K562 (cell line): ENCODE results near the gene DYTN. TPM values are rescaled to one million over a fixed set of nuclear protein-coding genes. Genes with fewer than 3 reads are reported as not detected.

Experiments used
- ATAC-seq: fragments of 200-7000 bp; cut with Tn5 transposase; 3 replicates; pipeline ENCODE4 v1.9.1; 2020; ENCODE audit warnings: moderate library complexity
- BruUV-seq: library from RNA; stranded (reverse); fragments of 400-500 nt; replicated peaks from 2 replicates; lab custom pipeline; 2021; lab: Mats Ljungman, UMichigan
- CTCF ChIA-PET: fragments of 300-600 bp; formaldehyde crosslinking; extraction: SDS; loops from one replicate; lab custom pipeline; 2021; ENCODE audit warnings: low intra/inter-chr PET ratio; lab: Yijun Ruan, JAX
- POLR2A ChIA-PET: fragments of 300-600, 350-650 bp; sonication (Branson Sonifier 250); formaldehyde crosslinking; extraction: SDS; loops from one replicate; lab custom pipeline; 2021; ENCODE audit warnings: antibody characterized with exemption, inconsistent platforms; lab: Yijun Ruan, JAX
- DNase-seq, 4 experiments: peaks; one replicate each; pipeline versions ENCODE4 v3.0.0 to v3.0.0-alpha.2; 2011 to 2018; ENCODE audit warnings: low spot score in 3 of 4, mixed read lengths in 3 of 4; ENCODE audit errors: extremely low read depth in 1 of 4
- FAIRE-seq: peaks from 2 replicates; lab custom pipeline; 2011; peaks lifted over from hg19 to GRCh38; lab: Jason Lieb, UNC
- H2AFZ ChIP-seq: 2 replicates; pipeline ENCODE4 v1.6.0; 2011; ENCODE audit warnings: low read depth, low read length, control low read depth, inconsistent platforms
- H3K27ac ChIP-seq: fragments of 200-600 bp; 3 replicates; pipeline ENCODE4 v1.8.0; 2011; ENCODE audit warnings: low read depth, mild to moderate bottlenecking, control low read depth, inconsistent platforms, low read length, moderate library complexity, mixed read lengths; ENCODE audit errors: extremely low read depth
- H3K27me3 ChIP-seq, 2 experiments: fragments of 300-600 bp in 1 of 2; 2 replicates in 1 of 2; 3 replicates in 1 of 2; pipeline versions ENCODE4 v1.6.0 to v1.8.0; 2011; ENCODE audit warnings: inconsistent platforms in 2 of 2, low read length in 2 of 2, mild to moderate bottlenecking in 1 of 2, mixed read lengths in 1 of 2, moderate library complexity in 1 of 2; ENCODE audit not compliant: control insufficient read depth in 2 of 2, insufficient read depth in 2 of 2
- H3K36me3 ChIP-seq: fragments of 300-600 bp; 3 replicates; pipeline ENCODE4 v1.8.0; 2011; ENCODE audit warnings: mild to moderate bottlenecking, low read length, inconsistent platforms; ENCODE audit not compliant: control insufficient read depth, insufficient read depth
- H3K4me1 ChIP-seq, 2 experiments: fragments of 200-600 bp in 1 of 2; replicated peaks in 1 of 2; 2 replicates in 1 of 2; 3 replicates in 1 of 2; pipeline versions ENCODE4 v1.5.1 to v1.8.0; 2011; ENCODE audit warnings: inconsistent platforms in 2 of 2, low read length in 2 of 2, mild to moderate bottlenecking in 1 of 2, mixed read lengths in 1 of 2, moderate library complexity in 1 of 2; ENCODE audit not compliant: control insufficient read depth in 2 of 2, insufficient read depth in 2 of 2
- H3K4me2 ChIP-seq: 2 replicates; pipeline ENCODE4 v1.6.1; 2011; ENCODE audit warnings: low read length, control low read depth, inconsistent platforms, mixed read lengths; ENCODE audit not compliant: insufficient read depth
- H3K4me3 ChIP-seq: fragments of 200-600 bp; sonication (generic), shearing (Covaris generic); 2 replicates; pipeline ENCODE4 v1.5.1; 2016; ENCODE audit warnings: control low read depth, inconsistent platforms
- H3K79me2 ChIP-seq: fragments of 200-600 bp; 3 replicates; pipeline ENCODE4 v1.8.0; 2011; ENCODE audit warnings: low read length, inconsistent platforms; ENCODE audit not compliant: control insufficient read depth, insufficient read depth
- H3K9ac ChIP-seq, 2 experiments: 2 replicates each; pipeline versions ENCODE4 v1.6.0 to v1.6.1; 2011; ENCODE audit warnings: low read depth in 2 of 2, low read length in 2 of 2, control low read depth in 1 of 2, inconsistent platforms in 1 of 2, mild to moderate bottlenecking in 1 of 2, mixed read lengths in 1 of 2; ENCODE audit not compliant: insufficient read depth in 1 of 2
- H3K9me1 ChIP-seq: one replicate; pipeline ENCODE4 v1.6.0; 2011; ENCODE audit warnings: inconsistent platforms, mild to moderate bottlenecking, low read length, moderate library complexity; ENCODE audit not compliant: control insufficient read depth, insufficient read depth
- H3K9me3 ChIP-seq: replicated peaks from 2 replicates; pipeline ENCODE4 v1.5.1; 2011; ENCODE audit warnings: low read depth, low read length, inconsistent platforms; ENCODE audit not compliant: control insufficient read depth, insufficient read depth
- H4K20me1 ChIP-seq: replicated peaks from 2 replicates; pipeline ENCODE4 v1.6.1; 2011; ENCODE audit warnings: low read length, inconsistent platforms, mixed read lengths; ENCODE audit not compliant: control insufficient read depth, insufficient read depth
- BHLHE40 ChIP-seq: IDR thresholded peaks from 2 replicates; pipeline ENCODE4 v1.6.1; 2011; ENCODE audit warnings: low read length, improper control_type of control experiment
- BRD9 ChIP-seq: fragments of 450-650 bp; IDR thresholded peaks from 2 replicates; pipeline ENCODE4 v1.6.1; 2018; ENCODE audit warnings: low read depth; ENCODE audit not compliant: partially characterized antibody
- ETV6 ChIP-seq, 3 experiments: fragments of 150-350 bp in 1 of 3; sonication (generic) in 1 of 3; formaldehyde crosslinking in 1 of 3; IDR thresholded peaks; 2 replicates each; pipeline versions ENCODE4 v1.6.1 to v1.8.0; 2014 to 2022; ENCODE audit warnings: borderline replicate concordance in 2 of 3, low read depth in 2 of 3, antibody characterized with exemption in 1 of 3, low read length in 1 of 3, mild to moderate bottlenecking in 1 of 3, missing genetic modification reagents in 1 of 3
- KLF16 ChIP-seq: IDR thresholded peaks from 2 replicates; pipeline ENCODE4 v1.6.1; 2016; ENCODE audit warnings: antibody characterized with exemption
- LARP7 ChIP-seq: fragments of 450-650 bp; IDR thresholded peaks from 2 replicates; pipeline ENCODE4 v1.6.1; 2016
- MEF2A ChIP-seq: IDR thresholded peaks from 2 replicates; pipeline ENCODE4 v1.6.1; 2011; ENCODE audit warnings: low read depth, mild to moderate bottlenecking, low read length, moderate library complexity; ENCODE audit not compliant: control insufficient read depth
- RBFOX2 ChIP-seq: fragments of 200-400 bp; formaldehyde crosslinking; IDR thresholded peaks from 2 replicates; pipeline ENCODE4 v1.6.1; 2017; ENCODE audit warnings: low read depth, mild to moderate bottlenecking, low read length, moderate library complexity
- RBM15 ChIP-seq: fragments of 200-400 bp; formaldehyde crosslinking; IDR thresholded peaks from 2 replicates; pipeline ENCODE4 v1.6.1; 2018; ENCODE audit warnings: mild to moderate bottlenecking, low read length, moderate library complexity; ENCODE audit not compliant: insufficient read depth
- STAT5A ChIP-seq: IDR thresholded peaks from 2 replicates; pipeline ENCODE4 v1.6.1; 2012; ENCODE audit warnings: low read length, inconsistent platforms, borderline replicate concordance
- TRIM24 ChIP-seq, 2 experiments: fragments of 450-650 bp; IDR thresholded peaks; 2 replicates each; pipeline ENCODE4 v1.6.1; 2016
- ZNF140 ChIP-seq: fragments of 250-450 bp; sonication (Bioruptor Pico); IDR thresholded peaks from 2 replicates; pipeline ENCODE4 v1.8.0; 2021; ENCODE audit warnings: moderate library complexity, mild to moderate bottlenecking, inconsistent platforms
- ZNF175 ChIP-seq: fragments of 200-800 bp; sonication (Bioruptor generic); IDR thresholded peaks from 2 replicates; pipeline ENCODE4 v1.6.1; 2016; ENCODE audit warnings: low read depth, mild to moderate bottlenecking, missing genetic modification characterization, missing compliant biosample characterization
- ZNF24 ChIP-seq: fragments of 450-650 bp; IDR thresholded peaks from 2 replicates; pipeline ENCODE4 v1.6.1; 2016
- ZNF584 ChIP-seq: fragments of 200-800 bp; sonication (Bioruptor generic); IDR thresholded peaks from 2 replicates; pipeline ENCODE4 v1.6.1; 2016; ENCODE audit warnings: low read depth, mild to moderate bottlenecking, missing genetic modification characterization, missing compliant biosample characterization
- WGBS: fragments of 100-300 bp; shearing (Covaris generic); methylation state at CpG from one replicate; pipeline ENCODE4 v1.1.6; 2016; ENCODE audit warnings: low coverage, mixed read lengths; ENCODE audit not compliant: insufficient coverage; ENCODE audit errors: missing lambda C conversion rate; 5-methylcytosine and 5-hydroxymethylcytosine counted together
- in situ Hi-C: fragments of 300-500 bp; cut with MboI; formaldehyde crosslinking; loops from 4 replicates; pipeline ENCODE4 v1.15.0; 2018; ENCODE audit warnings: inconsistent platforms, mixed read lengths
- intact Hi-C: fragments of 100-400 bp; cut with micrococcal nuclease; formaldehyde crosslinking; loops from 2 replicates; pipeline ENCODE4 v1.14.2; 2022
- polyA plus RNA-seq, 8 experiments: library from polyadenylated mRNA; depleted of rRNA in 4 of 8; stranded (reverse) in 5 of 8; unstranded in 3 of 8; fragments of >200 nt; fragmentation: Nextera tagmentation in 2 of 8; fragmentation: Illumina TruSeq in 1 of 8; extraction: Ambion mirVana in 2 of 8; extraction: Trizol in 1 of 8; gene quantifications; 2 replicates each; pipeline versions ENCODE4 v1.2.1 to v1.2.3, GENCODE V29; 2011 to 2014; ENCODE audit warnings: inconsistent platforms in 1 of 8, missing spikeins in 1 of 8
- total RNA-seq, 7 experiments: library from RNA; depleted of rRNA in 6 of 7; stranded (reverse); fragments of >200 nt in 6 of 7; fragmentation: Illumina TruSeq in 2 of 7; extraction: Trizol in 2 of 7; gene quantifications; 2 replicates each; pipeline versions ENCODE4 v1.2.1 to v1.2.3, GENCODE V29; 2011 to 2021; ENCODE audit warnings: low replicate concordance in 1 of 7
- TF ChIP-seq, protein P1 (sequence below): fragments of 450-650 bp; formaldehyde crosslinking; IDR thresholded peaks from 2 replicates; pipeline ENCODE4 v1.4.0; 2022; ENCODE audit warnings: missing genetic modification characterization
- TF ChIP-seq, protein P2 (sequence below): fragments of 450-650 bp; formaldehyde crosslinking; IDR thresholded peaks from 2 replicates; pipeline ENCODE4 v1.4.0; 2020; ENCODE audit warnings: mild to moderate bottlenecking, mixed read lengths

DYTN gene
- total and polyA plus RNA-seq, 9 of the 15 experiments (the other 6 are each of a cell fraction or from before 2014, with no cell fraction given) = not detected

DNA sequence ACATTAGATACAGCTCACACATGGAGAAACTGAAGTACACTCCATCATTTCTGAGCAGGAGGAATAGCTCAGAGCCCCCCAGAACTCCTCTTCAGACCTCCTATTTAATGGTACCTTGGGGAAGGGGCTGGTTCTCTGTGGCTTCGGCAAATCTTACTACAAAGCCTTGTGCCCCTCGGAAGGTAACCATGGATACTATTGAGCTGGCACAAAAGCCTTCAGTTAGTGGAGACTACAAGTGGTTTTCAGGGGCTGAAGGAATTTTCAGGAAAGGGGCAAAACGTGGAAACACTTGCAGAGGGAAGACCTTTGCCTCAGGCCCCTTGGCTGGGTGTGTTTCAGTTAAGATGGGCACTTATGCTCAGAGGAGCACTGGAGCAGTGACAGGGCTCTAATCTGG lies 77.0 kb downstream of the DYTN start:
- FAIRE-seq = no peak
- POLR2A ChIA-PET = interaction anchor here (0.6 kb wide), 1 partner anchor 140 kb away, joined by 3 read pairs; no protein-coding TSS in a partner anchor
- TF ChIP-seq KLF16 = no peak
- TF ChIP-seq BHLHE40 = no peak
- TF ChIP-seq ZNF24 = no peak
- TF ChIP-seq LARP7 = no peak
- no peak for TF ChIP-seq STAT5A
- no peak for TF ChIP-seq ETV6 (IDR thresholded peaks at IDR 0.05; ENCODE audit: borderline replicate concordance in 1 of 2, low read depth in 2 of 2, low read length in 1 of 2)
- TF ChIP-seq ETV6 (CRISPR knock-in tag; IDR thresholded peaks at IDR 0.05; ENCODE audit: borderline replicate concordance) = no peak
- no peak for TF ChIP-seq TRIM24 (IDR thresholded peaks at IDR 0.05)
- TF ChIP-seq, protein P1, sequence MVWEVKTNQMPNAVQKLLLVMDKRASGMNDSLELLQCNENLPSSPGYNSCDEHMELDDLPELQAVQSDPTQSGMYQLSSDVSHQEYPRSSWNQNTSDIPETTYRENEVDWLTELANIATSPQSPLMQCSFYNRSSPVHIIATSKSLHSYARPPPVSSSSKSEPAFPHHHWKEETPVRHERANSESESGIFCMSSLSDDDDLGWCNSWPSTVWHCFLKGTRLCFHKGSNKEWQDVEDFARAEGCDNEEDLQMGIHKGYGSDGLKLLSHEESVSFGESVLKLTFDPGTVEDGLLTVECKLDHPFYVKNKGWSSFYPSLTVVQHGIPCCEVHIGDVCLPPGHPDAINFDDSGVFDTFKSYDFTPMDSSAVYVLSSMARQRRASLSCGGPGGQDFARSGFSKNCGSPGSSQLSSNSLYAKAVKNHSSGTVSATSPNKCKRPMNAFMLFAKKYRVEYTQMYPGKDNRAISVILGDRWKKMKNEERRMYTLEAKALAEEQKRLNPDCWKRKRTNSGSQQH (CRISPR knock-in tag) = no peak
- no peak for TF ChIP-seq RBFOX2
- no peak for TF ChIP-seq ZNF140
- TF ChIP-seq, protein P2, sequence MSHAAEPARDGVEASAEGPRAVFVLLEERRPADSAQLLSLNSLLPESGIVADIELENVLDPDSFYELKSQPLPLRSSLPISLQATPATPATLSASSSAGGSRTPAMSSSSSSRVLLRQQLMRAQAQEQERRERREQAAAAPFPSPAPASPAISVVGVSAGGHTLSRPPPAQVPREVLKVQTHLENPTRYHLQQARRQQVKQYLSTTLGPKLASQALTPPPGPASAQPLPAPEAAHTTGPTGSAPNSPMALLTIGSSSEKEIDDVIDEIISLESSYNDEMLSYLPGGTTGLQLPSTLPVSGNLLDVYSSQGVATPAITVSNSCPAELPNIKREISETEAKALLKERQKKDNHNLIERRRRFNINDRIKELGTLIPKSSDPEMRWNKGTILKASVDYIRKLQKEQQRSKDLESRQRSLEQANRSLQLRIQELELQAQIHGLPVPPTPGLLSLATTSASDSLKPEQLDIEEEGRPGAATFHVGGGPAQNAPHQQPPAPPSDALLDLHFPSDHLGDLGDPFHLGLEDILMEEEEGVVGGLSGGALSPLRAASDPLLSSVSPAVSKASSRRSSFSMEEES (CRISPR knock-in tag) = no peak
- no peak for TF ChIP-seq BRD9
- no peak for TF ChIP-seq ZNF175 (CRISPR knock-in tag)
- no peak for TF ChIP-seq ZNF584 (CRISPR knock-in tag)
- no peak for TF ChIP-seq MEF2A
- no peak for TF ChIP-seq RBM15

More for the DNA sequence above, 77.0 kb downstream of the DYTN start:
- peaks cover 0 to 3% of the 10 kb centered on the region in 2 experiments; a peak in 1 of 5 replicates for H3K4me1 ChIP-seq
- no peaks in the 10 kb centered on the region for H4K20me1 ChIP-seq
- BruUV-seq = no TSS peak
- H3K27ac ChIP-seq = no peak overlapping the region
- DNase-seq (no peak), ATAC-seq (no peak)
- no peak overlapping the region for H3K4me2 ChIP-seq
- H3K9me1 ChIP-seq = no peaks in the 10 kb centered on the region
- no peak overlapping the region for H3K9ac ChIP-seq
- WGBS = 0% methylated on average over 2 of the region's 3 CpGs
- CTCF ChIA-PET = no interaction called here
- H3K79me2 ChIP-seq = no peaks in the 10 kb centered on the region
- no peak overlapping the region for H3K4me3 ChIP-seq
- no peaks in the 10 kb centered on the region for H3K36me3 ChIP-seq
- no peaks in the 10 kb centered on the region for H3K9me3 ChIP-seq
- in situ Hi-C loops = no loop called here
- peaks cover 0 to 12% of the 10 kb centered on the region in 2 experiments; a peak in 2 of 5 replicates for H3K27me3 ChIP-seq
- intact Hi-C loops = no loop called here
- H2AFZ ChIP-seq = no peak overlapping the region
